T47D (cell line): ENCODE results near the gene TOMM20.
A peak's percentile ranks its signal among the peaks of the same experiment; 100 is the strongest.
"Not testable (repeated sequence)": the region's sequence is repeated elsewhere in the genome, so short reads cannot be mapped to it uniquely, and the experiment has no call there.

Source experiments
- DNase-seq, 2 experiments: peaks; one replicate each; pipeline versions ENCODE4 v3.0.0 to v3.0.0-alpha.2; 2011 to 2012; ENCODE audit warnings: low read depth in 1 of 2, low spot score in 1 of 2
- JUND ChIP-seq: IDR thresholded peaks from 2 replicates; pipeline ENCODE4 v1.6.1; 2012; ENCODE audit warnings: low read depth
- in situ Hi-C: cut with HindIII; loops from 2 replicates; pipeline ENCODE4 v1.10.0; 2016; ENCODE audit warnings: low sequenced_read_pairs, low pct_unique_long_range_greater_than_20kb

TOMM20 gene

DNA sequence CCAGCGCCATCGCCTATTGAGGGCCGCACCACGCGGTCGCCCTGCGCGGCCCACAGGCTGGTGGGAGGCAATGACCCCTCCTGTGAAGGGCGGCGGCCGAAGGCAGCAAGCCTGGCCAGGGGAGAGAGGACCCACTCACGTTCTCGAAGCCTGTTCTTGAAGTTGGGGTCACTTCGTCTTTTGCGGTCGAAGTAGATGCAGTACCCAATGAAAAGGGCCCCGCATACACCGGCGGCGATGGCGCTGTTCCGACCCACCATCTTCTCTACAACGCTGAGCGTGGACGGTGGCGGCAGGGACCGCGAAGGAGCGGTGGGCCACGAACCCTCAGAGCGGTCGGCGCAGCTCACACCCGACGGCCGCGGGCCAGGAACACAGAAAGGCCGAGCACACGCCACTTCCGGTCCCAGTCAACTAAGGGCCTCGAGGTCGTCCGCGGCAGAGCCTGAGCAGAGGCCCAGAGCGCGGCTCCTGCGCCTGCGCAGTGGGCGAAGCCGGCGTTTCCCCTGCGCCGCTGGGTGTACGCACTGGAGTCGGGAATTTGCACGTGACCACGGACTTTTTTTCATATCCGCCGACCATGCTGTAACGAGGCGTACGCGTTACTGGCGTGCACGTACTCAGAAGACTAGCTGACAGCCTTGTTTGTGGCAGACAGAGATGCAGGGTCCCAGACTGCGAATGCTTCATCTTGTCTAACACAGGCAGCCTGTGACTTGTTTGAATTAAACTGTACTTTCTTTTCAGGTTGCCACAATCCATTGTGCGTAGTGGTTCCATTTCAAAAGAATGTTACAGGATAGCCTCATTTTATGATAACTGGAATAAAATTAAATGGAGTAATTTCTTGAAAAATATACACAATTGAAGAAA lies at the start of gene TOMM20:
Gene TOMM20 (minus strand): TSS at position 382 of the 873 bp plus-strand sequence. CDS start 122 bp downstream, at position 260.
- in situ Hi-C loops, result no loop called here
- TF ChIP-seq JUND, result no peak

DNA sequence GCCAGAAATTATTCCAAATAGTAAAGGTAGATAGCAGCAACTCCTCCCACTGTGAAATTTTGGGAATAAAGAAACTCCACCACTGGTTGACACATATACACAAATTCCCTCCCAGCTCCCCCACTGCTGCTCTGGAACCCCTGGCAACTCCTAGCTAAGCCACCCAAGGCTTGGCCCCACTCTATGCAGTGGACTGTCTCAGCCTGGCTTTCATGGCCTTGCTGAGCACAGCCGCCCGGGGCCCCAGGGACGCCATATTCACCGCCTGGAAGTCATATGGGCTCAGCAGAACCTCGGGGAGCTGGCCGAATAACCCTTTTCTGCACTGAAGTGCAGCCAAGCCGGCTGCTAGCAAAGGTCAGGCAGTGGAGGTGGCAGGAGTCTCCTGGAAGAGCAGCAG lies 47.8 kb upstream of the TOMM20 start:
- in situ Hi-C loops, result no loop called here
- no peak for TF ChIP-seq JUND
- DNase-seq, result no peak

More for the DNA sequence above, at the start of gene TOMM20:
- DNase-seq, result peak; percentile 97 to 99

DNA sequence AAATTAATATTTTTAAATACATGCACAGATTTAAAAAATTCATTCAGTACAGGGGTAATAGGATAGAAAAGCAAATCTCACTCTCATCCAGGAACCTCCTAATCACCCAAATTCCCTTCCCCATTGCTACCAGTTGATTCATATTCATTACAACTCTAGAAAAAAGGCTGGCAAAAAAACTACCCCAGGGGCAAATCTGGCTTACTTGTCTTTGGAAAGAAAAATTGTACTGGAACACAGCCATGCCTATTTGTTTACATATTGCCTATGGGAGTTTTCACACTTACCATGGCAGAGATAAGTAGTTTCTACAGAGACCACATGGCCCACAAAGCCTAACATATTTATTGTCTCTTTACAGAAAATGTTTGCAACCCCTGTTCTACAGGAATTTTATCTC lies 41.3 kb upstream of the TOMM20 start:
- no peak for TF ChIP-seq JUND
- in situ Hi-C loops, result no loop called here
- peak in 1 of 2 experiments; percentile 35 for DNase-seq

DNA sequence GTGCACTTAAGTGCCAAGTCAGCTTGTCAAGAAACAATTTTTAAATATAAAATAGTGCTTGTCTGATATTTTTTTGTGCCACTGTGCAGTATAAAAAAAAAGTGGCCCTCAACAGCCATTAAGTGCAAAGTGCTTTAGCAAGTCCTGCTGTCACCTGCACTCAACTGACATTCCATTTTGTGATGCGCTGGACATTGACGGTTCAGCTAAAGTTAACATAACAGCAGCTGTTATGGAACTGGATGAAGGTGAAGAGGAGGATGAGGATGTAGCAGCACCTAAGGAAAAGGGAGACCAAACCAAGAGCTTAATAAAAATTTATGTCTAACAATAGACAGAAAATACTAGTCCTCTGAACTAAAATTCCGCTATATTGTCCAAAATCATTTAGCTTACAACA lies 39.7 kb upstream of the TOMM20 start:
- in situ Hi-C loops, result no loop called here
- no peak for TF ChIP-seq JUND
- DNase-seq, result no peak

DNA sequence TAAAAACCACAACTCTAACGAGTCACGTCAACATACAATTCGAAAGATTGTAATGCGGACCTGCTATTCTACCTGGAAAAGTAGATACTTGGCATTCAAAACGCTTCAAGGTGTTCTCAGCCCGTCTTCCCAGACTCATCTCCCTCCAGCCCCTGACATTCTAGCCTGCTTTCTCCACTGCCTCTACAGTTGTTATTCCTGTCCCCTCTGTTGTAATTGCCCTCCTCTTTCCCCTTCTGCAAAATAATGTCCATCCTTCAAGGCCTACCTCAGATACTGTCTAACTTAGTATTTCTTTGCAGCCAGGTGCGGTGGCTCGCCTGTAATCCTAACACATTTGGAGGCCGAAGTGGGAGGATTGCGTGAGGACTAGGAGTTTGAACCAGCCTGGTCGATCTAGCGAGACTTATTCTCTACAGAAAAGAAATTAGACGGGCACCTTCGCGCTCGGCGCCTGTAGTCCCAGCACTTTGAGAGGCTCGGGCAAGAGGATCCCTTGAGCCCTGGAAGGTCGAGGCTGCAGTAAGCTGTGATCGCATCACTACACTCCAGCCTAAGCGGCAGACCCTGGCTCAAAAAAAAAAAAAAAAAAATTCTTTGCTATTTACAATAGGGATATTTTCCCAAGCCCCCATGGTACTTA lies 33.2 kb upstream of the TOMM20 start:
- in situ Hi-C loops, result no loop called here
- no peak for TF ChIP-seq JUND
- no peak for DNase-seq

DNA sequence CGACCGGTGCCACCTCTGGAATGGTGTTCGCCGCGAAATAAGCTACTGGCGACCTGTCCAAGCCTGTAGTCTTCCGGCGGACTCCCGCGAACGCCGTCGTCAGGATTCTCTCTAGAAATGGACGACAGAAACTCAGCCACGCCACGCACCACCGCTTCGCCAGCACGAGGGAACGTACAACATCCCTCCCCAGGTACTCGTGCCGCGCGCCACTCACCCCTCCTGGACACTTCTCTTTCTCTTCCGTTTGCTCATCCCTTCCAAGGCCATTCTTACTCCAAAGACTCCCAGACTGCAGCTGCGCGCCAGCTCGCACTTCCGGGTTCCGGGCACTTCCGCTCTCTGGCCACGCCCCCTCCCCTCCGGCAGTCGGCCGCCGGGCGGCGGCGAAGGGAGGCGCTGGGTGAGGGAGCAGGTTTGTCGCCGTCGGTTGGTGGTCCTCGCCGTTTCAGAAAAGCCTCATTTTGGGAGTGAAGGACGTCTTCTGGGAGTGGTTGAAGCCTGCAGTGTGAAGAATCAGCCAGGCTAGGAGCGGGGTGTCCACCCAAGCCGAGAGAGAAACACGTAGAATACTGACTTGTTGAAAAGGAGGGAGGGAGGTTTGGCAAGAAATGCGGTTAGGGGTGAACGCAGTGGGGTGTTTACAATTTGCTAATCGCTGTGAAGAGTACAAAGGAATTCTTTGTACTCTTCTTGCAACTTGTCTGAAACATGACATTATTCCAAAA lies 32.5 kb upstream of the TOMM20 start, which contains the start of gene RBM34:
Gene RBM34 (minus strand): TSS at position 294 of the 728 bp plus-strand sequence. CDS start 24 bp downstream, at position 270.
- TF ChIP-seq JUND, result no peak
- in situ Hi-C loops, result no loop called here
- peak; percentile 88 to 94 for DNase-seq

DNA sequence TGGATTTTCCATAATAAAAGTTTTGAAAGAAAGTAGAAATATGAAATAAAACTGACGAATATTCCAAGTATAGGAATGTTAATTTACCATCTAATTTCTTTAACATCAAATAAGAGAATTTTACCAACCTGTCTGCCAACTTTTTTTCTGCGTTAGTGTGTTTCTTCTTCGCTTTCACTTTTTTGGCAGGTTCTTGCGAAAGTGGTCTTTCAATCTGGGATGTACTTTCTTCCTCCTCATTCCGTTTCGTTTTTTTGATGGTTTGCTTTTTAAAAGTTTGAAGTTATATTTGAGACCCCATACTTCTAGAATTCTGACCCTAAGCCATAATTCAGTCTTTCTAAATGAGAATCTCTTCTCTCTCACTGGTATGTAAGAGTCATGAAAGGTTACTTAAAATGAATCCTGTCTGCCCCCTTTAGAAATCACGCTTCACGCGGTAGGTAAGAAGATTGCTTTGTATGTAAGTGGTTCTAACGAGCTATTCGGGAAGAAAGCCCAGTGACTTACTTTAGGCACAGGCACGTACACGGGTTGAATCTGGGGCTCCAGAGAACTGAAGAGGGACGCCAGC lies 31.8 kb upstream of the TOMM20 start:
- TF ChIP-seq JUND, result no peak
- in situ Hi-C loops, result no loop called here
- no peak for DNase-seq

DNA sequence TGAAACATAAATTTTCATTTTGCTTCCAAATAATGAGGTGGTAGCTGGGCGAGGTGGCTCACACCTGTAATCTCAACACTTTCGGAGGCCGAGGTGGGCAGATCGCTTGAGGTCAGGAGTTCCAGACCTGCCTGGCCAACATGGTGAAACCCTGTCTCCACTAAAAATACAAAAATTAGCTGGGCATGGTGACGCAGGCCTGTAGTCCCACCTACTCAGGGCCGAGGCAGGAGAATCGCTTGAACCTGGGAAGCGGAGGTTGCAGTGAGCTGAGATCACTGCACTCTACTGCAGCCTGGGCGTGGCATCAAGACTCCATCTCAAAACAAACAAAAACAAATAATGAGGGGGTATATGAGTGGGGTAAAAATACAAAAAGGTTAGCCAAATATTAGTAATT lies 31.3 kb upstream of the TOMM20 start:
- DNase-seq, in situ Hi-C loops: not testable (repeated sequence)

DNA sequence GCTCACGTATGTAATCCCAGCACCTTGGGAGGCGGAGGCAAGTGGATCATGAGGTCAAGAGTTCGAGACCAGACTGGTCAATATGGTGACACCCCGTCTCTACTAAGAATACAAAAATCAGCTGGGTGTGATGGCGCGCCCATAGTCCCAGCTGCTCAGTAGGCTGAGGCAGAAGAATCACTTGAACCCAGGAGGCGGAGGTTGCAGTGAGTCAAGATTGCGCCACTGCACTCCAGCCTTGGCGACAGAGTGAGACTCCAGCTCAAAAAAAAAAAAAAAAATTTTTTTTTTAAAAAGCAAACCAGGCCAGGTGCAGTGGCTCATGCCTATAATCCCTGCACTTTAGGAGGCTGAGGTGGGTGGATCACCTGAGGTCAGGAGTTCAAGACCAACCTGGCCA lies 30.6 kb upstream of the TOMM20 start:
- in situ Hi-C loops, DNase-seq: not testable (repeated sequence)

DNA sequence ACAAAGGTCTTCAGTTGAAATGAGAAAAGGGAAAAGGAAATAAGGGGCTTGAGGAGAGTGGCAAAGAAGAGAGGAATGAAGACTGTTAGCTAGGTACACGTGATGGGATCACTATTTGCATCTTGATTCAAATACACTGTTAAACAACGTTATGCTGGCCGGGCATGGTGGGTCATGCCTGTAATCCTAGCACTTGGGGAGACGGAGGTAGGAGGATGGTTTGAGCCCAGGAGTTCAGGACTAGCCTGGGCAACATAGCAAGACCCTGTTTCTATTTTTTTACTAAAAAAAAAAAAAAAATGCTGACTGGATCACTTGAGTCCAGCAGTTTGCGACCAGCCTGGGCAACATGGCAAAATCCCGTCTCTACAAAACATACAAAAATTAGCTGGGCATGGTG lies 30.0 kb upstream of the TOMM20 start:
- DNase-seq, result no peak
- no peak for TF ChIP-seq JUND
- in situ Hi-C loops, result no loop called here

DNA sequence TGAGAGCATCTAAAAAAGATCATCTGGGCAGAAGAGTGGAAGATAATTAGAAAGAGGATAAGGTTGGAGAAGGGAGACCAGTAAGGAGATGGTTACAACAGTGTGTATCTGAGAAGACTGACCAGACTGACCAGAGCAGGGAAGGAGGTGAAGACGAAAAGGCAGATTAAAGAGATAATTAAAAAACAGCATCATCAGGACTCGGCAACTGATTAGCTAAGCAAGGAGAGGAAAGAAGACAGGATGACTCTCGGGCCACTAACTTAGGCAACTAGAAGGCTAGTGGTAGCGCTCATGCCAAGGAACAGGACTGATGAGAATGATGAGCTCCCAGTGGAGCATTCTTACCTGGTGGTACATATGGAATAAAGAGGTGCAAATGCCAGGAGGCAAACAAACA lies 28.5 kb upstream of the TOMM20 start:
- no peak for DNase-seq
- TF ChIP-seq JUND, result no peak
- in situ Hi-C loops, result no loop called here

DNA sequence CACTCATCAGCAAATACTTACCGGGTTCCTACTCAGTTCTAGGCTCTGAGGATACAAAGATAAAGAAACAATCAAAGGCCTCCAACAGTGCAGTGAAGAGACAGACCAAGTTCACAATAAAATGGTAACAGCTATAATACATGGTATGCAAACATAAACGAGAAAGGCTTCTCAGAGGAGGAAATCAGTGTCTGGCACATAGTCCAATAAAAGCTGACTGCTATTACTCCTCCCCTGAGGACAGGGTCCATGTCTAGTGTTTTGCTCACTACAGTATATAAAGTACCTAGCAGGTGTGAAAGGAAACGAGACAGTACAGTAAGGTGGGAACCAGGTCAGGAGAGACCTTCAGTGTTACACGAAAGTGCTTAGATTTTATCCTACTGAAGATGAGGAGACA lies 28.1 kb upstream of the TOMM20 start:
- TF ChIP-seq JUND, result no peak
- in situ Hi-C loops, result no loop called here

More for the DNA sequence above, 28.1 kb upstream of the TOMM20 start:
- no peak for DNase-seq
